Measurements from ENCODE around the gene STYXL1. TPM values are rescaled to one million over a fixed set of nuclear protein-coding genes. Genes with fewer than 3 reads are reported as not detected.

STYXL1 gene
- total RNA-seq, 4 donors from 2014 or later: 10.0 to 31.5 (median 17.3) TPM

GRCh38 chr7:75988568-75989499 lies 59.0 kb downstream of the STYXL1 start:
- ATAC-seq (peak; percentile 16 to 28), DNase-seq (peak; percentile 56 to 74)
- peaks cover 28 to 42% of the 10 kb centered on the region in 2 donors for H3K4me1 ChIP-seq
- in situ Hi-C loops (cut with MboI; ENCODE audit: low sequenced_read_pairs in 4 of 4) (no loop called here), intact Hi-C loops (cut with DNase I; ENCODE audit: low total_unique reads) (no loop called here)
- no peaks in the 10 kb centered on the region for H3K27me3 ChIP-seq
- no peaks in the 10 kb centered on the region for H3K9me3 ChIP-seq
- TF ChIP-seq CTCF (IDR thresholded peaks at IDR 0.05 in 4 of 5, conservative IDR thresholded peaks at IDR 0.05 in 1 of 5) (no peak), POLR2A (IDR thresholded peaks at IDR 0.05) (no peak)
- peaks cover 0 to 40% of the 10 kb centered on the region in 2 donors for H3K36me3 ChIP-seq
- H3K27ac ChIP-seq: peak overlapping the region; percentile 94 to 99 (median 98)
- H3K4me3 ChIP-seq: peak overlapping the region in 2 of 4 donors; percentile 10 to 19

GRCh38 chr7:75987805-75988567 lies 59.8 kb downstream of the STYXL1 start:
- DNase-seq: peak in 1 of 2 donors; percentile 17
- in situ Hi-C loops (cut with MboI; ENCODE audit: low sequenced_read_pairs in 4 of 4): no loop called here

GRCh38 chr7:75987026-75987804 lies 60.6 kb downstream of the STYXL1 start:
- peak in 1 of 2 donors; percentile 35 for DNase-seq
- Histone ChIP-seq H3K27me3 (no peaks in the 10 kb centered on the region), H3K4me1 (peaks cover 21 to 30% of the 10 kb centered on the region in 2 donors), H3K4me3 (no peak overlapping the region), H3K9me3 (no peaks in the 10 kb centered on the region), H3K36me3 (peaks cover 0 to 55% of the 10 kb centered on the region in 2 donors), H3K27ac (peak overlapping the region; percentile 54 to 70 (median 63))
- TF ChIP-seq POLR2A (IDR thresholded peaks at IDR 0.05) (no peak), CTCF (IDR thresholded peaks at IDR 0.05 in 4 of 5, conservative IDR thresholded peaks at IDR 0.05 in 1 of 5) (no peak)
- no peak for ATAC-seq
- intact Hi-C loops (cut with DNase I; ENCODE audit: low total_unique reads): no loop called here
- in situ Hi-C loops (cut with MboI; ENCODE audit: low sequenced_read_pairs in 4 of 4): no loop called here

More at GRCh38 chr7:75987805-75988567, 59.8 kb downstream of the STYXL1 start:
- Histone ChIP-seq H3K4me3 (no peak overlapping the region), H3K27ac (peak overlapping the region; percentile 54 to 70 (median 63)), H3K4me1 (peaks cover 21 to 34% of the 10 kb centered on the region in 2 donors), H3K36me3 (peaks cover 0 to 48% of the 10 kb centered on the region in 2 donors), H3K9me3 (no peaks in the 10 kb centered on the region), H3K27me3 (no peaks in the 10 kb centered on the region)
- TF ChIP-seq POLR2A (IDR thresholded peaks at IDR 0.05): no peak
- no peak for TF ChIP-seq CTCF (IDR thresholded peaks at IDR 0.05 in 4 of 5, conservative IDR thresholded peaks at IDR 0.05 in 1 of 5)
- ATAC-seq: no peak
- intact Hi-C loops (cut with DNase I; ENCODE audit: low total_unique reads): no loop called here

- no peak for TF ChIP-seq POLR2A (IDR thresholded peaks at IDR 0.05)
- no peak for TF ChIP-seq CTCF (IDR thresholded peaks at IDR 0.05 in 4 of 5, conservative IDR thresholded peaks at IDR 0.05 in 1 of 5)
- DNase-seq (peak in 1 of 2 donors; percentile 12), ATAC-seq (no peak)
- H3K36me3 ChIP-seq: peaks cover 0 to 64% of the 10 kb centered on the region in 2 donors
- in situ Hi-C loops (cut with MboI; ENCODE audit: low sequenced_read_pairs in 4 of 4): no loop called here
- peak overlapping the region; percentile 54 to 70 (median 63) for H3K27ac ChIP-seq
- H3K27me3 ChIP-seq: no peaks in the 10 kb centered on the region
- H3K4me3 ChIP-seq: no peak overlapping the region
- H3K4me1 ChIP-seq: peaks cover 17 to 20% of the 10 kb centered on the region in 2 donors
- intact Hi-C loops (cut with DNase I; ENCODE audit: low total_unique reads): no loop called here
- H3K9me3 ChIP-seq: no peaks in the 10 kb centered on the region
Measured at GRCh38 chr7:75986147-75986781, 61.5 kb downstream of the STYXL1 start.

Measured in gastrocnemius medialis (tissue), 4 donors.